ENCODE measurements around the gene KRT39.
A peak's percentile ranks its signal among the peaks of the same experiment; 100 is the strongest.

Gene KRT39

GRCh38 chr17:40981115-40981514 is 14.4 kb upstream of the KRT39 start:
- FAIRE-seq (no peak), DNase-seq (ENCODE audit: insufficient read length, low spot score) (no peak)

GRCh38 chr17:40980596-40980995 is 13.8 kb upstream of the KRT39 start:
- DNase-seq (ENCODE audit: insufficient read length, low spot score) (no peak), FAIRE-seq (no peak)

- FAIRE-seq: no peak
- DNase-seq (ENCODE audit: insufficient read length, low spot score): no peak
These were observed 13.4 kb upstream of the KRT39 start for GRCh38 chr17:40980117-40980516.

- no peak for FAIRE-seq
- DNase-seq (ENCODE audit: insufficient read length, low spot score): no peak
These were observed 11.9 kb upstream of the KRT39 start for GRCh38 chr17:40978575-40979151.

- no peak for DNase-seq (ENCODE audit: insufficient read length, low spot score)
- no peak for FAIRE-seq
These were observed 8.8 kb upstream of the KRT39 start for GRCh38 chr17:40975516-40975915.

- DNase-seq (ENCODE audit: insufficient read length, low spot score): no peak
These were observed 7.6 kb upstream of the KRT39 start for GRCh38 chr17:40974366-40974765.

GRCh38 chr17:40967582-40967981 is 834 bp upstream of the KRT39 start:
- FAIRE-seq (no peak), DNase-seq (ENCODE audit: insufficient read length, low spot score) (no peak)

More at GRCh38 chr17:40974366-40974765, 7.6 kb upstream of the KRT39 start:
- no peak for FAIRE-seq

- DNase-seq (ENCODE audit: insufficient read length, low spot score) (peak; percentile 31), FAIRE-seq (peak; percentile 78)
These were observed 2.9 kb downstream of the KRT39 start for GRCh38 chr17:40963838-40964237.

- no peak for DNase-seq (ENCODE audit: insufficient read length, low spot score)
- no peak for FAIRE-seq
These were observed 4.6 kb downstream of the KRT39 start for GRCh38 chr17:40962059-40962561.

GRCh38 chr17:40961591-40961990 is 5.2 kb downstream of the KRT39 start:
- DNase-seq (ENCODE audit: insufficient read length, low spot score) (no peak), FAIRE-seq (no peak)

- DNase-seq (ENCODE audit: insufficient read length, low spot score) (no peak), FAIRE-seq (no peak)
These were observed 6.6 kb downstream of the KRT39 start for GRCh38 chr17:40960144-40960543.

- DNase-seq (ENCODE audit: insufficient read length, low spot score) (no peak), FAIRE-seq (no peak)
These were observed 8.4 kb downstream of the KRT39 start for GRCh38 chr17:40958086-40958953.

- DNase-seq (ENCODE audit: insufficient read length, low spot score): no peak
- FAIRE-seq: no peak
These were observed 10.1 kb downstream of the KRT39 start for GRCh38 chr17:40956401-40957254.

- DNase-seq (ENCODE audit: insufficient read length, low spot score): no peak
- no peak for FAIRE-seq
These were observed 12.9 kb downstream of the KRT39 start for GRCh38 chr17:40953881-40954280.

- FAIRE-seq: no peak
- DNase-seq (ENCODE audit: insufficient read length, low spot score): no peak
These were observed 14.1 kb downstream of the KRT39 start for GRCh38 chr17:40952661-40953060.

GRCh38 chr17:40952154-40952553 is 14.6 kb downstream of the KRT39 start:
- FAIRE-seq: no peak
- DNase-seq (ENCODE audit: insufficient read length, low spot score): no peak

GRCh38 chr17:40951011-40951622 is 15.6 kb downstream of the KRT39 start:
- DNase-seq (ENCODE audit: insufficient read length, low spot score) (no peak), FAIRE-seq (no peak)

GRCh38 chr17:40950176-40950575 is 16.6 kb downstream of the KRT39 start:
- FAIRE-seq (no peak), DNase-seq (ENCODE audit: insufficient read length, low spot score) (no peak)

GRCh38 chr17:40949418-40949817 is 17.3 kb downstream of the KRT39 start:
- no peak for DNase-seq (ENCODE audit: insufficient read length, low spot score)
- FAIRE-seq: no peak

GRCh38 chr17:40947929-40948328 is 18.8 kb downstream of the KRT39 start:
- DNase-seq (ENCODE audit: insufficient read length, low spot score) (no peak), FAIRE-seq (no peak)

- no peak for FAIRE-seq
- no peak for DNase-seq (ENCODE audit: insufficient read length, low spot score)
These were observed 21.3 kb downstream of the KRT39 start for GRCh38 chr17:40945414-40945813.

All from GM19239 (cell line).